Subcutaneous adipose tissue (tissue), 4 donors: ENCODE results near the gene SUN2. TPM values are rescaled to one million over a fixed set of nuclear protein-coding genes. Genes with fewer than 3 reads are reported as not detected.

Source experiments
- CTCF ChIP-seq: fragments of 450-650 bp; IDR thresholded peaks from one replicate; pipeline ENCODE4 v1.5.1; 2016; ENCODE audit warnings: low read depth, mild to moderate bottlenecking, control low read depth, antibody characterized with exemption, moderate library complexity
- total RNA-seq, 4 donors: library from RNA; depleted of rRNA; stranded (reverse); fragments of >200 nt; gene quantifications; one replicate each; pipeline ENCODE4 v1.1.0, GENCODE V29; 2016

The SUN2 gene
- total RNA-seq, 4 donors from 2014 or later = 177 to 749 (median 361) TPM

GRCh38 chr22:38757464-38757757 is 1.6 kb upstream of the SUN2 start:
- TF ChIP-seq CTCF = no peak

GRCh38 chr22:38756711-38757463 is 1.1 kb upstream of the SUN2 start:
- no peak for TF ChIP-seq CTCF

DNA sequence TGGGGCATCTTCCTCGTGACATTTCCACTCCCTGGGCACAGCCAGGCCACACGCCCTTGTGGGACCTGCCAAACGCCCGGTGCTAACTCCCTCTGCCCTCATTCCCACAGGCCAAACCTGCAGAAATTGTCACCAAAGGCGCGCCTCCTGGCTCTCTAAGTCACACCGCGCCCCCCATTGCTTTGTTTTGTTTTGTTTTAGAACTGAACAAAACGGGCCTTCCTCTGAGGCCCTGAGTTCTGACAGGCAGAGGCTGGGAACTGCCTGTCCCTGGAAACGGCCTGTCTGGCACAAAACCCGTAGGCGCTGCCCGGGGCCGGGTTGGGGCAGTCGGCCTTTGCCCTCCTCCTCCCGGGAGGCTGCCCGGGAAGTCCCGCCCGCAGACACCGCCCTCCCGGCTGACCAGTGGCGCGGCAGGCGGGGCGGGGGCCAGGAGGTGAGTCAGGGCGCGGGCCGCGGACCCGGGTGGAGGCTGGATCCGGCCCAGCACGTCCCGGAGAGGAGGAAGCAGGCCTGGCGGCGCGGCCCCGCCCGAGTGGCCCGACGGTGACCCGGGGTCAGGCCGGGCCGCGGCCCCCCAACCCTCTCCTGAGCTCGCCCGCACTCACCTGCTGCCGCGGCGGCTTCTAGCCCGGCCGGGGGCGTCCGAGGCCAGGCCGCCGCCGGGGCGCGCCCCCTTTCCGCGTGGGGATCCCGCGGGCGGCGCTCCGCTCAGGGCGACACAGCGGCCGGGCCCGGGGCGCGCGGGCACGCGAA is 465 bp downstream of the SUN2 start:
- no peak for TF ChIP-seq CTCF

DNA sequence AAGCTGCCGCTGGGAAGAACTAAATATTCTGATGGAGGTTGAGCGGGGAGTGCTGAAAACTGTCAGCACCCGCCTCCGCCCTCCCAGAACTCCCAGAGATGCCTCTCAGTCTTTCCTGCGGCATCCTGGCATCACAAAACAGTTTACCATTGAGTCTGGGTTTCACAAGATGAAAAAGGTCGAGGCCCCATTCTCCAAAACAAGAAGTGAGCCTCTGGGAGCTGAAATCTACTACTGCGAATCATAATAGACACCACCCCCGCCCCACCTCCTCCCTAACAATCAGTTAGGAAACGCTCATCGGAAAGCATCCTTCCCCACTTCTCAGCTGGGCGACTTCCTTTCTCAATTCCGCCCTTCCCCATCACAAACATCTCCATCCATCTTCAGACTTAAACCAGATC is 1.0 kb downstream of the SUN2 start:
- TF ChIP-seq CTCF = no peak

GRCh38 chr22:38753948-38754750 is 1.6 kb downstream of the SUN2 start:
- TF ChIP-seq CTCF = no peak

DNA sequence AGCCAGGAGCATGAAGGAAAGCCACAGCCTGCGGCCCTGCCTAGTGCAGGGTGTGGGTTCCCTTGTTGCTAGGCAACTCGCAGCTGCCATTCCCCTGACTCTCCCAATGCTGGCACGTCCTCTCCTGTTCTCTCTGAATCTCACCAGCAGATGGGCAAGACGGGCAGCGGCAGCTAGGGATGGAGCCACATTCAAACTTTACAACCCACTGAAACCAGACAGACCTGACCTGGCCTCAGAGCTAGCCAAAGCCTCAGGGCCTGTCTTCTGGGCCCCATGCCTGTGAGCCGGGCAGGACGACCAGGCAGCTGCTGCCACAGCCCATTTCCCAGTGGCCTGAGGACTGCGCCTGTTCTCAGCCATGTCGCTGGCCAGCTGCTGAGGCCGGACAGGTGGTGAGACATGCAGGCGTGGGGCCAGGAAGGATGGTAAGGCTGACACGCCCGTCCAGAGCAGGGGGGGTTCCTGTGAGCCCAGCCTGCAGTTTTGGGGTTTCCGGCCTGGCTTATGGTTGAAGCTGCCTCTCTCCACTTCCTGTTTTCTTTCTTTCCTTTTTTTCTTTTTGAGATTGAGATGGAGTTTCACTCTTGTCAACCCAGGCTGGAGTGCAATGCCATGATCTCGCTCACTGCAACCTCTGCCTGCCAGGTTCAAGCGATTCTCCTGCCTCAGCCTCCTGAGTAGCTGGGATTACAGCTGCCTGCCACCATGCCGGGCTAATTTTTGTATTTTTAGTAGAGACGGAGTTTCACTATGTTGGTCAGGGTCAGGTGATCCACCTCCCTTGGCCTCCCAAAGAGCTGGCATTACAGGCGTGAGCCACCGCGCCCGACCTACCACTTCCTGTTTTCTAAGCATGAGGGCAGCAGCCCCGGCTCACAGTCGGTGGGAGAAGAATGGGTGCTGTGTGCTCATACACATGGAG is 4.1 kb downstream of the SUN2 start:
- no peak for TF ChIP-seq CTCF
